Measurements from ENCODE around the gene MDFIC2. TPM values are rescaled to one million over a fixed set of nuclear protein-coding genes. Genes with fewer than 3 reads are reported as not detected.

The MDFIC2 gene
- total RNA-seq, 1 experiment from 2014 or later: not detected

DNA sequence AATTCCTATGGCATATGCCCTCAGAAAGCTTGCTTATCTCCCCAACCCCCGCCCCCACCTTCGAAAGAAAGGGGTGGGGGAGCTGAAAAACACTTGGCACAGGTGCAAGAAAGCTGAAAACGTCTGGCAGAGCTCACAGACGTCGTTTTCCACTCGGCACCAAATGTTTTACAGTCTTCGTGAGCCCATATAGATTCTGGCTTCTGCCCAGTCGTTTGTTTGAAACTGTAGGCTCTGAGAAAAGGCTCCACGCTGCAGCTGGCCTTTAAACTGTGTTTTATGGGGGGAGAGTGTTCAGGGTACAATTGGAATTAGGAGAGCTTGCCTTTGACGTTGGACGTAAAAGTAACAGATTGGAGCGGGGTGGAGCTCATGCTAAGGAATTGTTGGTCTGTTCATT, 130.3 kb downstream of the MDFIC2 start:
- no peak for DNase-seq (ENCODE audit: low spot score)

DNA sequence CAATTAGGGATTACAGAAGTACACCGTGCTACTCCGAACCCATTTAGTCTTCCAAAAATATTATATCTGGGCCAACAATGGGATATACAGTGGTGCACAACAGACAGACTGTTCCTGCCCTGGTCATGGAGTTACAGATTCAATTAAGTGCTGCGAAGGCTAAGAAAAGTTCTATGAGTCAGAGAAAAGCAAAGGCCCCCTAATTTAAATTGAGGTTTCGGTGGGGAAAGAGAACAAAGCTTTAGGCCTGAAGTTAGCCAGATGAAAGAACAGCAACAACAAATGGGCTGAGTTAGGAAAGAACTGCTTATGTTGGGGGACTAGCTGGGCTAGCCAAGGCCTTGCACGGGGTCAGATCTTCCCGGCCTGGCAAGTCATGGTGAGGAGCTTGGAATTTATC, 131.8 kb downstream of the MDFIC2 start:
- DNase-seq (ENCODE audit: low spot score): no peak

DNA sequence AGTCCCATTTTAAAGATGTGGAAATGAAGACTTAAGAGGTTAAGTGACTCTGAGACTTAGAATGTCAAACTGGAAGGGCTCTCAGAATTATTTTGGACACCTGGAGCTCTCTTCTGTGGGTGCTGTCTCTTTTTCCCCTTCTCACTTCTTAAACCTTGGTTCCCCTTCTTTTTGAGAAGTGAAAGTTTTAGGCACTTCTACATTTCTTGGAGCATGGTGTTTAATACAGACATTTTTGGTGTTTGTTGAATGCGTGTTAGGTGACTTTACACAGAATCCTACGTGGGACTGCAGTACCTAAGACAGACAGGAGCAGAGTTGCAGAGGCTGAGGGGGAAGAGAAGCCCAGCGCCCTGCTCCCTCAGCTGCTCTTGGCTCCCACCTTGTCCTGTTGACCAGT, 133.3 kb downstream of the MDFIC2 start:
- no peak for DNase-seq (ENCODE audit: low spot score)

DNA sequence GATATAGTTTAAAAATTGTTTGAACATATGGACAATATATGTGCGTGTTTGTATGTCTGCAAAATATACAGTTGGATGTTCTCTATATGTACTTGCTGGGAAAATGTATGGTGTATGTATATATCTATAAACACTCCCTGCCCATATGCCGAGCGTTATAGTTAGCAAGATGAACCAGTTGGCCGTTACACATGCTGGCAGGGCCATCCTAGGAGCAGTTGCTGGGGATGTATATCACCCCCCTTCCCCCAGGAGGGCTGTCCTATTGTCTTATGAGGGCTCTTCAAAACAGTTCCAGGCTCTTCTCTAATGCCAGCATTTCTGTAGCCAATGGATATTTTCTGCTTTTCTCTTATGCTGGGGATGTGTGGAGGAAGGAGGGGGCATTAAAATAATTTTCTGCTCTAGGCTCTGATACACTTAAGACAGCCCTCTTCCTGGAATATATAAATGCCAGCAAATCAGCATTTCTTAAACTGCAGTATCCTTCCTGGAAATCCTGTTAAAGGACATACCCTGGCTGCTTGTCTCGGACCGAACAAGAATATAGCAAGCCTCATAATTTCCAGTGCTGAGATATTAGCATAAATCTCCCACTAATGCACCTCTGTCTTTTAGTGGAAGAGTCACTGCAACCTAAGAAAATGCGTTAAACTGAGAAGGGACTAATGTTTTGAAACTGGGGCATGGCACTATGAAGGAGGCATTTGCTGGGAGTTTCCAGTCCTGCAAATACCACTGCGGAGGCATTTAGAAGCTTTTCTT, 134.4 kb downstream of the MDFIC2 start:
- no peak for DNase-seq (ENCODE audit: low spot score)

DNA sequence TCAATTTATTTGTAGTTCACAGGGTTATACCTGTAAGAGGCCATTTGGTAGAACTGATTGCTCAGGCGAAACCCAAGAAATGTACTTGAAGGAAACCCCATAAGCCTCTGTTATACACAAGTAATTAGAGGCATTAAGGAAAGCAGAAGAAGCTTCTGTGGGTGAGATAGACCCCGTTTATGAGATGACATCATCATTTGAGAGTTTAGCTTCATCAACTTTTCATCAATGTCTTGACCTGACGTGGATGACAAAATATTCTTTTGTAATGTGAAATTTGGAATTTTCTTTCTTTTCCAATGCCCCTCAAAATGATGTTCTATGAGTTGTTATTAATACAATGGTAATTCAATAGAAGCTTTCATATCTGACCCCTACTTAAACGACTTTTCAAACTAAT, 136.2 kb downstream of the MDFIC2 start:
- DNase-seq (ENCODE audit: low spot score): no peak

DNA sequence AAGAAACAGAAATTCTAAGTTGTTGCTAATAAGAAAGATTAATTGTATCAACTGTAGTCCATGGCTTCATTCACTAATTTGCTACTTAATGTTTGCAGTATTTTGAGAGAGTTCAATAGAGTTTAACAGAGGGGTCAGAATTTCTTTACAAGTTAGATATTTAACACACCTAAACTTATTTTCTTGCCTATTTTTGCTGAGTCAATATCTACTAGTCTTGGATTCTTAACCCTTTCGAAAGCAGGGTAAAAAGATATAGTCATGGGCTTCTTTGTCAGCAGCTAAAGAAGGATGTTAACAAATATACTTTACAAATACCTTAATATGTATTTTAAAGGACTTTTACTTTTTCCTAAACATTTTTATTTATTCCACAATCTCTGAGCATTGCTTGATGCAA, 155.6 kb downstream of the MDFIC2 start:
- DNase-seq (ENCODE audit: low spot score): no peak

DNA sequence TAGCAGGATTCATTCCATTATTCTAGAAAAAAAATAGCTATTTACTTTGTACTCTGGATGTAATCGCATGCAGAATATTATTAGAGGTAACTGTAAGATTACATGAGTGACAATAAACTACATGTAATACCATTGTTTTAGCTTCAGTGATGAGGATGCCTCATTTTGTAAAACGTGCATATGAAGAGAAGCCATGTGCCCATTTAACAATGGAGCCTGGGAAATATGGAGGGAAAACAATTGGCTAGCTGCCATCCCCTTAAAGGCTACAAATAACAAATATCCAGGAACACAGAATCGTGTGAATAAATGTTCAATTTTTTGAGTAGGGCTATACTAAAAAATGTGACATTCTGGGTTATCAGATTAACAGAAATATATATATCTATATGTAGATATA, 161.8 kb downstream of the MDFIC2 start:
- no peak for DNase-seq (ENCODE audit: low spot score)

DNA sequence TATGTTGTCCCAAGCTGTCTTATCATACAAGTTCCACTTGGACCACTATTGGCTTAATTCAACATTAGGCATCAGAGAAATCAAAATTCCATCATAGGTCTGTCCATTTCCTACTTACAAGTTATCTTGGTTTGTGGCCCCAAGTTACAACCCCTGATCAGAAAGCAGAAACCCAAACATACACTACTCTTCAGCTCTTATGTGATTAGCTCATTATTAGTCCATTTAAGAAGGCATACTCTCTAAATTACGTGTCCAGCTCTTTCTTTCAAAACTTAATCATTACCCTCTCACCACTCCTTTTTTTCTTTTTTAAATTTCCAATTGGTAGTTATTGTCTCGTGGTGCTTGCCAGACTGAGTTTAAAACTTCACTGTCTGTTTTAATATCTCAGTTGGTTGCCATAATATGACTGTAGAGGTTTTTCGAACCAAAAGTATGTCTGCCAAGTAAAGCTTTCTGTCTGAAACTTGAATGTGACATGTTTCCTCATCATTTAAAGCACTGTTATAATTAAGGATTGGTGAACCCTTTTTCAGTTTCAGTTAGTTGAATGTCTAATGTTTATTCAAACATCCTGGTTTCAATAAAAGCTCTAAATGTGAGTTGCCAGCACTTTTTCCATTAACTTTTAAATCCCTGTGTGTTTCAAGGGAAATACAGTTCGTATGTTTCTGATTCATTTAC, 162.6 kb downstream of the MDFIC2 start:
- no peak for DNase-seq (ENCODE audit: low spot score)

All from HT-29 (cell line).